ENCODE measurements around the gene STARD6. TPM values are rescaled to one million over a fixed set of nuclear protein-coding genes. Genes with fewer than 3 reads are reported as not detected.
A peak's percentile ranks its signal among the peaks of the same experiment; 100 is the strongest.

STARD6 gene
- polyA plus RNA-seq, 1 donor (not counting 4 experiments of a cell fraction or from before 2014, with no cell fraction given): 0.30 TPM

DNA sequence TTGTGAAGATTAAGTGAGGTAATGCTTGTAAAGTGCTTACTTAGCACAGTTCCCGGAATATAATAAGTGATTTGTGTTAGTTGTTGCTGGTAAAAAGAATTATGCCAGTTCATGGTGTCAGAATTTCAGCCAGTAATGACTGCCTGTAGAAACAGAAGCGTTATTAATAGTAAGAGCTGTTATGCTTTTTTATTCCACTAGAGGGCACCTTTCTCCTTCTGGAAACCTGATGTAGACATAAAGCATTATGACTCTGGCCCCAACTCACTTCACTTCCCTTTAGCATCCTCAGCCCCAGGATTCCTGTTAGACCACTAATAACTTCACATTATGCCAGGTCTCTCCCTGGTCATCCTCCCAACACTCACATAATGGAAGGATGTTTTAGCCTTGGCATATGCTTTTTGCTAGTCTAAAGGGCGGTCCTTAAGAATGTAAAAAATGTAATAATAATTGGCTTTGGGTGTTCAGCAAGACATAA is 34.9 kb upstream of the STARD6 start:
- H3K9me1 ChIP-seq (ENCODE audit: control insufficient read depth, extremely low read depth, insufficient read depth, low read length): no peaks in the 10 kb centered on the region
- no peaks in the 10 kb centered on the region for H3K79me2 ChIP-seq (ENCODE audit: control insufficient read depth, insufficient read depth, low read length)
- peaks cover 18% of the 10 kb centered on the region for H3K4me1 ChIP-seq (ENCODE audit: control insufficient read depth, extremely low read depth, insufficient read depth, low read length)
- H3K9ac ChIP-seq (ENCODE audit: control insufficient read depth, extremely low read depth, insufficient read depth, low read length): no peak overlapping the region
- H3K9me3 ChIP-seq (ENCODE audit: control insufficient read depth, low read depth, low read length): no peaks in the 10 kb centered on the region
- no peak overlapping the region for H3K27ac ChIP-seq (ENCODE audit: control insufficient read depth, insufficient read depth, low read length)
- H3K4me3 ChIP-seq (ENCODE audit: control insufficient read depth in 2 of 3, extremely low read depth in 1 of 3, insufficient read depth in 2 of 3, low read depth in 1 of 3, low read length in 3 of 3): no peak overlapping the region
- dilution Hi-C loops (cut with MboI; ENCODE audit: extremely low pct_ligation_motif_present, low sequenced_read_pairs): no loop called here
- TF ChIP-seq, protein P1, sequence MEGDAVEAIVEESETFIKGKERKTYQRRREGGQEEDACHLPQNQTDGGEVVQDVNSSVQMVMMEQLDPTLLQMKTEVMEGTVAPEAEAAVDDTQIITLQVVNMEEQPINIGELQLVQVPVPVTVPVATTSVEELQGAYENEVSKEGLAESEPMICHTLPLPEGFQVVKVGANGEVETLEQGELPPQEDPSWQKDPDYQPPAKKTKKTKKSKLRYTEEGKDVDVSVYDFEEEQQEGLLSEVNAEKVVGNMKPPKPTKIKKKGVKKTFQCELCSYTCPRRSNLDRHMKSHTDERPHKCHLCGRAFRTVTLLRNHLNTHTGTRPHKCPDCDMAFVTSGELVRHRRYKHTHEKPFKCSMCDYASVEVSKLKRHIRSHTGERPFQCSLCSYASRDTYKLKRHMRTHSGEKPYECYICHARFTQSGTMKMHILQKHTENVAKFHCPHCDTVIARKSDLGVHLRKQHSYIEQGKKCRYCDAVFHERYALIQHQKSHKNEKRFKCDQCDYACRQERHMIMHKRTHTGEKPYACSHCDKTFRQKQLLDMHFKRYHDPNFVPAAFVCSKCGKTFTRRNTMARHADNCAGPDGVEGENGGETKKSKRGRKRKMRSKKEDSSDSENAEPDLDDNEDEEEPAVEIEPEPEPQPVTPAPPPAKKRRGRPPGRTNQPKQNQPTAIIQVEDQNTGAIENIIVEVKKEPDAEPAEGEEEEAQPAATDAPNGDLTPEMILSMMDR (optimal IDR thresholded peaks at IDR 0.05 in 1 of 3, IDR thresholded peaks at IDR 0.05 in 1 of 3, conservative IDR thresholded peaks at IDR 0.05 in 1 of 3; ENCODE audit: extremely low read depth in 1 of 3, insufficient read depth in 2 of 3, low read length in 3 of 3): peak; percentile 35 to 69 (median 58)
- no peak for TF ChIP-seq EZH2 (IDR thresholded peaks at IDR 0.05; ENCODE audit: low read length)
- no peak overlapping the region for H3K4me2 ChIP-seq (ENCODE audit: control insufficient read depth, extremely low read depth, insufficient read depth, low read depth, low read length)
- peak; percentile 85 for FAIRE-seq
- H3K27me3 ChIP-seq (ENCODE audit: control insufficient read depth, extremely low read depth, insufficient read depth, low read length): no peaks in the 10 kb centered on the region
- H4K20me1 ChIP-seq (ENCODE audit: control insufficient read depth, extremely low read depth, insufficient read depth, low read length): no peaks in the 10 kb centered on the region
- no peaks in the 10 kb centered on the region for H3K36me3 ChIP-seq (ENCODE audit: control insufficient read depth in 2 of 2, extremely low read depth in 1 of 2, insufficient read depth in 2 of 2, low read length in 2 of 2)
- H2AFZ ChIP-seq (ENCODE audit: control insufficient read depth, low read length): no peak overlapping the region
- peak; percentile 33 for DNase-seq (ENCODE audit: low read depth, low spot score)

DNA sequence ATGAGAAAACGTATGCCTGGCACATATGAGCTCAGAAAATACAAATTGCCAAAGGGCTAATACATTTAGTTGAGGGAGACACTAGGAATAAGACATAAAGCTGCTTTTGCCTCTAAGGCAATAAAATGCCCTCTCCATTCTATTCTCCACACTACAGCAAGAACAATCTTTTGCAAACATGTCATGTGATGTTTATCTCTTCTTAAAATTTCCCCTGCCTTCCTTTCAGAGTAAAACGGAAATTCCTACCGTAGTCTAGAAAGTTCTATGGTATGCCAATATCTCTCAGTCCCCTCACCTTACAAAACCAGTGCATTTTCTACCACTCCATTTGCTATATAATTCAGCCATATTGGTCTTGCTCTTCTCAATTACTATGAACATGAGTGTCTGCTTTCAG is 33.2 kb upstream of the STARD6 start:
- Histone ChIP-seq H3K4me1 (ENCODE audit: control insufficient read depth, extremely low read depth, insufficient read depth, low read length) (peaks cover 22% of the 10 kb centered on the region), H3K27ac (ENCODE audit: control insufficient read depth, insufficient read depth, low read length) (no peak overlapping the region), H3K4me2 (ENCODE audit: control insufficient read depth, extremely low read depth, insufficient read depth, low read depth, low read length) (no peak overlapping the region), H3K79me2 (ENCODE audit: control insufficient read depth, insufficient read depth, low read length) (no peaks in the 10 kb centered on the region), H3K9me3 (ENCODE audit: control insufficient read depth, low read depth, low read length) (no peaks in the 10 kb centered on the region), H3K9ac (ENCODE audit: control insufficient read depth, extremely low read depth, insufficient read depth, low read length) (no peak overlapping the region), H3K36me3 (ENCODE audit: control insufficient read depth in 2 of 2, extremely low read depth in 1 of 2, insufficient read depth in 2 of 2, low read length in 2 of 2) (no peaks in the 10 kb centered on the region), H3K4me3 (ENCODE audit: control insufficient read depth in 2 of 3, extremely low read depth in 1 of 3, insufficient read depth in 2 of 3, low read depth in 1 of 3, low read length in 3 of 3) (no peak overlapping the region), H4K20me1 (ENCODE audit: control insufficient read depth, extremely low read depth, insufficient read depth, low read length) (no peaks in the 10 kb centered on the region), H3K9me1 (ENCODE audit: control insufficient read depth, extremely low read depth, insufficient read depth, low read length) (no peaks in the 10 kb centered on the region), H2AFZ (ENCODE audit: control insufficient read depth, low read length) (no peak overlapping the region), H3K27me3 (ENCODE audit: control insufficient read depth, extremely low read depth, insufficient read depth, low read length) (no peaks in the 10 kb centered on the region)
- FAIRE-seq (no peak), DNase-seq (ENCODE audit: low read depth, low spot score) (no peak)
- dilution Hi-C loops (cut with MboI; ENCODE audit: extremely low pct_ligation_motif_present, low sequenced_read_pairs): no loop called here
- no peak for TF ChIP-seq EZH2 (IDR thresholded peaks at IDR 0.05; ENCODE audit: low read length)
- TF ChIP-seq, protein P1 (optimal IDR thresholded peaks at IDR 0.05 in 1 of 3, IDR thresholded peaks at IDR 0.05 in 1 of 3, conservative IDR thresholded peaks at IDR 0.05 in 1 of 3; ENCODE audit: extremely low read depth in 1 of 3, insufficient read depth in 2 of 3, low read length in 3 of 3): no peak

Data from keratinocyte (primary cell).